K562 (cell line): ENCODE results near the gene KRI1. TPM values are rescaled to one million over a fixed set of nuclear protein-coding genes. Genes with fewer than 3 reads are reported as not detected.

ENCODE experiments used
- BRF1 ChIP-seq: IDR thresholded peaks from 3 replicates; pipeline ENCODE4 v1.6.1; 2011; ENCODE audit warnings: borderline replicate concordance, mild to moderate bottlenecking; ENCODE audit not compliant: insufficient read length; ENCODE audit errors: extremely low read depth
- C11orf30 ChIP-seq: fragments of 450-650 bp; IDR thresholded peaks from 2 replicates; pipeline ENCODE4 v1.6.1; 2016; ENCODE audit warnings: low read depth, mild to moderate bottlenecking
- CHD1 ChIP-seq: fragments of 200-600 bp; sonication (generic); IDR thresholded peaks from one replicate; pipeline ENCODE4 v1.6.1; 2012; ENCODE audit warnings: mild to moderate bottlenecking, moderate library complexity, low read length, inconsistent platforms
- COPS2 ChIP-seq: fragments of 450-650 bp; conservative IDR thresholded peaks from 2 replicates; pipeline ENCODE4 v1.6.1; 2016; ENCODE audit warnings: mild to moderate bottlenecking, moderate library complexity
- FOXA1 ChIP-seq: fragments of 450-650 bp; IDR thresholded peaks from 2 replicates; pipeline ENCODE4 v1.6.1; 2016; ENCODE audit warnings: mild to moderate bottlenecking, borderline replicate concordance
- HMGN3 ChIP-seq: IDR thresholded peaks from 2 replicates; pipeline ENCODE4 v1.6.1; 2011; ENCODE audit warnings: borderline replicate concordance, low read depth, mild to moderate bottlenecking, mixed read lengths, low read length; ENCODE audit not compliant: insufficient read length; ENCODE audit errors: extremely low read depth
- IRF9 ChIP-seq: fragments of 450-650 bp; IDR thresholded peaks from 2 replicates; pipeline ENCODE4 v1.6.1; 2016; ENCODE audit warnings: missing biosample characterization, missing genetic modification characterization
- POLR2AphosphoS5 ChIP-seq: IDR thresholded peaks from 2 replicates; pipeline ENCODE4 v1.6.1; 2011; ENCODE audit warnings: mild to moderate bottlenecking, low read depth, low read length, moderate library complexity; ENCODE audit not compliant: control insufficient read depth, insufficient read depth
- POLR2G ChIP-seq: fragments of 200-400 bp; formaldehyde crosslinking; IDR thresholded peaks from 2 replicates; pipeline ENCODE4 v1.6.1; 2017; ENCODE audit warnings: low read depth, mild to moderate bottlenecking, antibody characterized with exemption, low read length, moderate library complexity
- PREB ChIP-seq: sonication (generic); formaldehyde crosslinking; IDR thresholded peaks from 2 replicates; pipeline ENCODE4 v1.8.1; 2023; ENCODE audit warnings: mild to moderate bottlenecking, missing genetic modification reagents
- SMC3 ChIP-seq: conservative IDR thresholded peaks from 2 replicates; pipeline ENCODE4 v1.6.1; 2011; ENCODE audit warnings: low read depth, low read length, improper control_type of control experiment; ENCODE audit not compliant: insufficient read depth
- SRF ChIP-seq, 2 experiments: fragments of 250-450, 450-650 bp in 1 of 2; sonication (Bioruptor Pico) in 1 of 2; sonication (generic) in 1 of 2; formaldehyde crosslinking; IDR thresholded peaks; 2 replicates each; pipeline versions ENCODE4 v1.5.0 to v1.5.1; 2020 to 2022; ENCODE audit warnings: mild to moderate bottlenecking in 1 of 2, missing genetic modification reagents in 1 of 2
- TCFL5 ChIP-seq: fragments of 250-450 bp; sonication (Bioruptor Pico); conservative IDR thresholded peaks from 2 replicates; pipeline ENCODE4 v1.6.1; 2021; ENCODE audit warnings: mild to moderate bottlenecking, moderate library complexity, matching md5 sums
- TRIM28 ChIP-seq: fragments of 450-650 bp; IDR thresholded peaks from 2 replicates; pipeline ENCODE4 v1.6.1; 2017
- ZNF12 ChIP-seq: sonication (generic); formaldehyde crosslinking; IDR thresholded peaks from 2 replicates; pipeline ENCODE4 v1.4.0; 2020; ENCODE audit warnings: mild to moderate bottlenecking, missing genetic modification reagents
- ZNF407 ChIP-seq: fragments of 450-650 bp; IDR thresholded peaks from 2 replicates; pipeline ENCODE4 v1.6.1; 2016; ENCODE audit warnings: low read depth
- ZNF584 ChIP-seq: fragments of 200-800 bp; sonication (Bioruptor generic); IDR thresholded peaks from 2 replicates; pipeline ENCODE4 v1.6.1; 2016; ENCODE audit warnings: low read depth, mild to moderate bottlenecking, missing genetic modification characterization, missing compliant biosample characterization
- polyA plus RNA-seq, 8 experiments: library from polyadenylated mRNA; depleted of rRNA in 4 of 8; stranded (reverse) in 5 of 8; unstranded in 3 of 8; fragments of >200 nt; fragmentation: Nextera tagmentation in 2 of 8; fragmentation: Illumina TruSeq in 1 of 8; extraction: Ambion mirVana in 2 of 8; extraction: Trizol in 1 of 8; gene quantifications; 2 replicates each; pipeline versions ENCODE4 v1.2.1 to v1.2.3, GENCODE V29; 2011 to 2014; ENCODE audit warnings: inconsistent platforms in 1 of 8, missing spikeins in 1 of 8
- total RNA-seq, 7 experiments: library from RNA; depleted of rRNA in 6 of 7; stranded (reverse); fragments of >200 nt in 6 of 7; fragmentation: Illumina TruSeq in 2 of 7; extraction: Trizol in 2 of 7; gene quantifications; 2 replicates each; pipeline versions ENCODE4 v1.2.1 to v1.2.3, GENCODE V29; 2011 to 2021; ENCODE audit warnings: low replicate concordance in 1 of 7

Gene KRI1
- total and polyA plus RNA-seq, 9 of the 15 experiments (the other 6 are each of a cell fraction or from before 2014, with no cell fraction given): 1.1 to 50.7 (median 24.7) TPM

GRCh38 chr19:10568826-10569651 is 3.2 kb upstream of the KRI1 start, which contains the start of gene CDKN2D (continued):
- no peak for TF ChIP-seq IRF9 (tag)
- TF ChIP-seq TRIM28: no peak; the same call in 1 of the 2 replicates
- no peak for TF ChIP-seq ZNF407
- no peak for TF ChIP-seq CHD1
- no peak for TF ChIP-seq TCFL5 (CRISPR knock-in tag)
- TF ChIP-seq HMGN3: peak; percentile 86
- TF ChIP-seq BRF1: no peak
- no peak for TF ChIP-seq ZNF12 (CRISPR knock-in tag)
- peak; percentile 91 for TF ChIP-seq POLR2G
- no peak for TF ChIP-seq ZNF584 (CRISPR knock-in tag)
- TF ChIP-seq COPS2: no peak
- 0 out of 4 replicates have a peak, but pooled peaks of 1 of the 2 experiments have one; percentile 43 for TF ChIP-seq SRF (CRISPR knock-in tag; IDR thresholded peaks at IDR 0.05)
- TF ChIP-seq PREB (CRISPR knock-in tag): no peak
- TF ChIP-seq C11orf30: peak; percentile 58; the same call in 1 of the 2 replicates
- TF ChIP-seq FOXA1: no peak
- no peak for TF ChIP-seq SMC3
- 0 out of 2 replicates have a peak, but pooled peaks have one; percentile 38 for TF ChIP-seq POLR2AphosphoS5
